GF-D8 (cell line): ENCODE results near the gene BMP7.
"Not testable (repeated sequence)": the region's sequence is repeated elsewhere in the genome, so short reads cannot be mapped to it uniquely, and the experiment has no call there.

Experiments used
- DNase-seq: peaks from one replicate; lab custom pipeline; 2025; lab: John Stamatoyannopoulos, UW

BMP7 gene

DNA sequence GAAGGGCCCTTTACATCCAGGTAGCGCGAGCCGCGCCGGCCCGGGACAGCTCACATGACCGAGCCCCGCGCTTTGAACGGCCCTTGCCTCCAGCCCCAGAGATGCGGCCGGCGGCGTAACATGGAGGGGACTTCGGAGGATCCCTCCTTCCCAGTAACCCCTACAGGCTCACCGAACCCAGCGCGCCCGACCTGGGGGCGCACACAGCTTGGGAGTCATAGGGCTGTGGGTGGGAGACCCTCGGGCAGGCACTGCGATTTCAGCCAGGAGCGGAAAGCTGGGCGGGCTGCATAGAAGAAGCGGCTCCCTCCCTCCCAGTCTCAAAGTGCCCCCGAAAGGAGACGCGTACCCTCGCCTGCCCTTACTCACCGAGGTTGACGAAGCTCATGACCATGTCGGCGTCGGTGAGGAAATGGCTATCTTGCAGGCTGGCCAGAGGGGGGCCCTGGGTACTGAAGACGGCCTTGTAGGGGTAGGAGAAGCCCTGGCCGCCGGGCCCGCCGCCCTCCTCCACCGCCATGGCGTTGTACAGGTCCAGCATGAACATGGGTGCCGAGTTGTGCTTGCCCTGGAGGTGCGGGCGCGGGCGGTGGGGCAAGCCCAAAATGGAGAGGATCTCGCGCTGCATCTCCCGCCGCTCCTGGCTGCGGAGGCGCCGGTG, 975 bp downstream of the BMP7 start:
- no peak for DNase-seq

DNA sequence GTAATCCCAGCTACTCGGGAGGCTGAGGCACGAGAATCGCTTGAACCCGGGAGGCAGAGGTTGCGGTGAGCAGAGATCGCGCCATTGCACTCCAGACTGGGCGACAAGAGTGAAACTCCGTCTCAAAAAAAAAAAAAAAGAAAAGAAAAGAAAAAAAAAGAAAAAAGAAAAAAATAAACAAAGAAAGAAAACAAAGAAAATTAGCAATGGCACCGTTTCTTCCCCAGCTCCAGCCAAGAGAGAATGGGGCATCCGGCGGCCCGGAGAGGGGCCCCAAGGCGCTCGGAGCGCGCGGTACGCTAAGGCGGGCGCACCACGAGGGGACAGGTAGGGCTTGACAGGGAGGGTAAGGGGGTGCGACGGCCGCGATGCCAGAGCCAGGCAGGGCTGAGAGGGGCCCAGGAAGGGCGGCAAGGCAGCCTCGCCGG, 1.5 kb downstream of the BMP7 start:
- not testable (repeated sequence) for DNase-seq

DNA sequence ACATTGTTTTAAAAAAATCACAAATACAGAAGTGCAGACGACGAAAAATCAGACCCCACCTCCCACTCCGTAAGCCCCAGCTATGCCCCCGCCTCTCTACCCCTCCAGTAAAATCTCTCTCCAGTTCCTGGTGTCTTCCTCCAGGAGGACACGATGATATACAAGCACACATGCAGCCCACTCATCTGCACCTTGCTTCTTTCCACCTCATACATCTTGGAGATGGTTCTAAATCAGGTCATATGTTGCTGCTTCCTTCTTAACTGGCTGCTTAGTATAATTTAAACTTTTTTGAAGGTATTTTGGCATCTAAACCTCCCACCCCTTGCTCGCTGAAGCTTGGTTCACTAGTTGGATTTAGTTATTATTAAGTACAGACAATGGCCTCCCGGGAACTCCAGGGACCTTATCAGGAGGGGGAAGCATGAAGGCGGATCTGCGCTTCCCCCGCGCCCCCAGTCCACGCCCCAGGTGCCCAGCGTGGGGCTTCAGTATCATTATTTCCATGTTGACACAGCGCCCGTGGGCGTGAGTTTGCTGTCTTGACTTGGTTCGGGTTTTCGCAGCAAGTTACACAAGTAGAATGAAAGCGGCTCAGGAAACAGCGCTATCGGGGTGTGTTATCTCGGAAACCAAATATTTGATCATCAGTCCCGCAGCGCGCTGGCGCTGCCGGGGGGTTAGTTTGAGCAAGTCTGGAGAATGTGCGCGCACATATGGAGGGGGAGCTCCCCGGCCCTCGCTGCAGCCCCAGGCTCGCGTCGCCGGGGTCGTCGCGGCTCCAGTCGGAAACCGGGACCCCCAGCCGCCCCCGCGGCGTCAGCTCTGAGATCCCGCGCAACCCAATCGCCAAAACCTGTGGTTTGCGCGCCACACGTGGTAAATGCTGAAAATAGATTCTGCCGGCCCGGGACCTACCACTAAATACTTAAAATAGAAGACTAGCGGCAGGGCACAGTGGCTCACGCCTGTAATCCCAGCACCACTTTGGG, 2.3 kb downstream of the BMP7 start:
- no peak for DNase-seq

DNA sequence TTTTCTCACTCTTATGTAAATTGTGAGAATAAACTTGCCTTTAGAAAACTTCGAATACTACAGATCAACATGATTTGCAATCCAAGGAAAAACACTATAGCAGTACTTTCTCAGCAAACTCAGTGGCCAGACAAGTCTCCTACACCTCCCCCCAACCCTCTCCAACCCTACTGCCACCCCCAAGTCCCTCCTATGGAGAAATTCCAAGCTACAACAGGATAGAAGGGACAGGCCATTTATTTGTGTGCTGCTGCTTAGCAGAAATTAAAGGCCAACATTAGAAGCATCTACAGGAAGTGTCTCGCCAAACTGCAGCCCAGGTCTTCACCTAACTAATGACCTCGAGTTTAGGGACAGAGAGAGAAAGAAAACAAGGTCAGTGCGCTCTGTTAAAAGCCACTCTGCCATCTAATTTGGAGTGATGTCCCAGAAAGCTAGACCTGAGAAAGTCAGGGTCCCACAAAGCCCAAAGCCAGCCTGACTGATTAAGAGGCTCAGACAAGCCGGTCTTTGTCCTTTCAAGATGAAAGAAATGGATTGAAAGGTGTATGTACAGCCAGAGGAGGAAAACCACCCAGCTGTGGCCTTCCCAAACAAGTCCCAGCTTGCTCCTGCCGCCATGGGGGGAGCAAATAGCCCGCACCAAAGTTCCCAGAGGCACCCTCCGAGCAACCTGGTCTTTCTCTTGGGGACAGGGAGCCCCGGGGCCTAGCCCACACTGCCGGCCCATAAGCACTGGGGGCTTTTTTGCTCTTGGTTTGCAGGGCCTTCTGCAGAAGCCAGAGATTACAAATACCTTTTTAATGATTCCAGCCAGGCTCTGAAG, 3.4 kb downstream of the BMP7 start:
- no peak for DNase-seq

DNA sequence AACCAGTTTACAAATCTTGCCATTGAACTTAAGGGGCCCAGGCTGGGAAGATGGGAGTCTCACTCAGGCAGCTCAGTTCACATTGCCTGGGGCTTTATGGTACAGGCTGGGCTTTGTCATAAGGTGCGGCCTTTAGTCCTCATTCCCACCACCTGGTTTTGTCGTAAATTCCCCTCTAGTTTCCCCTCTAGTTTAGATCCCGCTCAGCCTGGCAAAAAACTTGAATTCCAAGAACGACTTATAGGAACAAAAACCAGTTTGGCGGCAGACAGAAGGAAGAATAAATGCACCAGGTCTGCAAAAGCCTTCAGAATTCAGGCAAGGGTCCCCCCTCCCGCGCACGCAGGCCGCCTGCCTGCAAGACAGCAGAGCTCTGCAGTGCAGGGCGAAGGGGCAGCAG, 4.1 kb downstream of the BMP7 start:
- DNase-seq, result no peak

DNA sequence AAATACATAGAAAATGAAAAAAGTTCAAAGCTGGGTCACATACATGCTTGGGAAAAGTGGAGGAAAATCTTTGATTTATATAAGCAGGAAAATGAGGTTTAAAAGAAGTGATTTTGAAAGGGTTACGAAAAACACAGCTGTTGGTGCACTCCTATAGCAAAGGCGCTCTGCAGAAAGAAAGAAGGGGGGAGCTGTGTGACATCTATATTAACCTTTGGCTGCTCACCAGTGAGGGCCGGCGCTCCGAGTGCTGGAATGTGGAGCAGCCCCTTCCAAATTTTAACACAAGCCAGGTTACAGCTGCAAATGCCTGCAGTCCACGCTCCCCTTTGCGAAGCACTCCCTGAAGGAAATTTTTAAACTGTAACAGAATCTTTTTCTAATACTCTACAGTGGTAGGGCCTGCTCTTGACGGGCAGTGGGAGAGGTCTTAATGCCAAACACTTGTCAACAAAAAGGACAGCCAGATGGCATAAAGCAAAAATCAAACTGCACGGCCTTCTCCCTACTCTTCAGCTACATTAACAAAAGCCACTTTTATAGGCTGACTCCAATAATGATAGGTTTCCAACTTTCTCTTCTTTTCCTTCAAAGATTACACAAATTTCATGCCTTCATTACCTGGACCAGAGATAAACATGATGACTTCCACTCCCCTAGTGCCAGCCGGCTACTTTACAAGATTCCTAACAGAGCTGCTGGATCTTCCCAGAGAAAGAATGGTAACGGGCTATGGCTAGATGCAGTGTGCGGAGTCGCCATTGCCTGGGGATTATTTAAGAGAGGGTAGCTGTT, 4.8 kb downstream of the BMP7 start:
- DNase-seq, result no peak

DNA sequence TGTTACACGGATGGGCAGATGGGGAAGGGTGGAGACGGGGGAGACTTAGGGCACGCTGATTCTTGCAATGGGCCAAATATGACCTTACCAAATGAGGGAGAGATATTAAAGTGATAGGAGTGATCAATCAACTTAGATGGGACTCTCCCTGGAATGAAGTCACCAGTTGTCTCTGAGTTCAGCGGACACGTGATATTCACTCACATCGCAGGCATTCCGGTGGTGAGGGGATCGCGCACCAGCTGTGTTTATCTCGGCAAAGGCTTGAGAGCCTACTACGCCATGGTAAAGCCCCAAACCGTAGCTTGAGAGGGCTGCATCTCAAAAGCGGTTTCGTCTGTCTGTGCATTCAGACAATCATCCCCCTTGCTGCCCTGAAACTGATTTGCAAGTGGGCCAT, 5.5 kb downstream of the BMP7 start:
- DNase-seq, result no peak

DNA sequence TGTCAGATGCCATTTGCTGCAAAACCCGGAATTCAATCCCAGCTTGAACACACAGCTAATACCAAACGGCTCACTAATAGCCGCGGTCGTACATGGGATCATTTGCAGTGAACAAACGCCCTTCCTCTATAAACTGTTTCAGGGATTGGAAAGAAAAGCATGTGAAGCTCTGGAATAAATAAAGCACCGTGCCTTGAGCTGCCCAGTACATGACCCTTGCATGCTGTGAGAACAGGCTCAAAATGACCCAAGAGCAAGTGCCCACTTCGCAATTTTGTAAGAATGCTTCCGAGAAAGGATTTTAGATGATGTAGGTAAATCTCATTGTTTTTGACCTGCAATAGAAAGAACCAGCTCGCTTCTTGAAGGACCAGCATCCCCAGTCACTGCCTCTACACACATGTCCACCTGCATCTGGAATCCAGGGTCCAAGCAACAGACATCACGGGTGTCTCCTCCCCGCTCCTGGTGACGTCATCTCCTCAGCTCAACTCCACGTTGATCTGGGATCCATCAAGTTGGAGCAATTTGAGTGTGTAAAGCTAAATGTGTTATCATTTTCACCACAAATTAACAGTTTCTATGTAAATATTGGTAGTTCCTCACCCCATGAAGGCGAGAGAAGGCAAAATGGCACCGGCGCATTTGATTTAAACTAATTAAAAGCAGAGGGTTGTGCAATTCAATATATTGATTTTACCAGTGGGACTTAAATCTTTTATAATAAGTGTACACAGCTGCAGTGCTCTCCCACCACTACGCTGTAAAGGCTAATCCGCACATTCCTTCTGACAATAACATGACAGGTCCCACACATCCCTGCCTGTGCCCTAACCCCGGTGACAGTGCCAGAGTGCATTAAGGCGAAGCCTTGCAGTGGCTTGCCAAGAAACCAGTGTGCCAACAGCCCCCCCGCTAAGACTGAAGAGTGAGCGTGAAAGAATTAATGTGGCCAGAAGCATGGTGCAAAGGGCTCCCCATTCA, 6.2 kb downstream of the BMP7 start:
- no peak for DNase-seq

DNA sequence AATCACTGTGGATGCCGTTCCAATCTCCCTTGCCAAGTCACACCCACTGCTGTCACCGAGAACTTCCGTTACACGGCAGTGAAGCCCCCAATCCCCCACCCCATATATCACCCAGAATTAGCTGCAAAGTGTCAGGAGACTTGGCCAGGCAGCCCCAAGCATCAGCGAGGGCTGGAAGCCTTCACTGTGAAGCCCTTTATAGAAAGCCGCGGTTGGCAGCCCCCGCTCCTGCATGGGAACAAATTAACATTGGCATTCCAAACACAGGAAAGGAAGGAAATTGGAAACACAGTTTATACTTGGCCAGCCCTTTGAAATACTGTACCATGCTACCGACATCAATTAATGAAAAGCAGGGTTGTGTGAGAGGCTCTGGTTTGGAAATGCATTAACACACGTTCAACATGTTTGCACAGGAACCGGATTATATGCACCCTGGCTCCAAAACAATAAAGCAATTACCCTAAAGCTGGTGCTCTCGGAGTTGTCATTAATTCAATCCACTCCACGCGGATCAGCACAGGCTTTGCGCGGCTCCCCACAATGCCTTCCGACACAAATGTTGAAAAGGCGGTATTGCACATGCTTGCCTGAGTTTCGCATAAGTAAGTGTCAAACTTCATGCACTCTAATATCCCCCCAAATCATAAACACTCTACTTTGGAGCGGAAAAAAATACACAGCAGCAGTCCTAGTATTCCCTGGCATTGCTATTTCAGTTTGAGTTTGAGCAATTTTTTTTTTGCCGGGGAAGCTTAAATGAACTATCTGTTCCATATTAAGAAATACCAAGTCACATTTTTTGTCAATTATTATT, 7.1 kb downstream of the BMP7 start:
- no peak for DNase-seq

DNA sequence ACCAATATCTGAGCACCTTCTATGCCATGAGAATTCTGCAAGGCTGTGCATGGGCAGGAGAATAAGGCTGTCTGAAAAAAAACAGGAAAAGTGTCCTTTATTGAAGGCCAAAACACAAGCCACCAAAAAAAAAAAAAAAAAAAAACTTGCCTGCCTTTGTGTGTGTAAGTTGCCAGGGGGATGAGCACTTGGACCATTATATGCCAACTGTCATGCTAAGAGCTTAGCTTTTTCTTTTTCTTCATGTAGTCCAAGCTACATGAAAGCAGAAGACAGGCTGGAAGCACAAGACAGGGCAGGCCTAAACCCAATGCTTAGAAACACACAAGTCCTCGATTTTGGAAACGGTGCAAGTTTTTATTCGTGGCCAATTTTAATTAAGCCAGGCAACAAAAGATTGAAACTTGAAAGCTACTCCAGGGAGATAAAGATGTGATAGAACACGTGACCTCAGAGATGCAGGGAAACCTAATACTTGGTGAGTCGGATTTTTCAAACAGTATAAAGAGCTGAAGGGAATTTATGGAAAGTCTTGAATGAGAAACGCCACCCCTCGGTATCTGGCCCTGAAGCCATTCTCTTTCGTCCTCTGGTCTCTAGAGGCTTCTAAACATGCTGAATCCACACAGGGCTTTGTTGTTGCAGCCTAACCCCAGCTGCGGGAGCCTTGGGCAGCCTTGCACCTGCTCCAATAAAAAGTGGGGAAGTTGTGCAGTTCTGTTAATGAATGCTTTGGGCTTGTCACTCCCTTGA, 8.6 kb downstream of the BMP7 start:
- no peak for DNase-seq

DNA sequence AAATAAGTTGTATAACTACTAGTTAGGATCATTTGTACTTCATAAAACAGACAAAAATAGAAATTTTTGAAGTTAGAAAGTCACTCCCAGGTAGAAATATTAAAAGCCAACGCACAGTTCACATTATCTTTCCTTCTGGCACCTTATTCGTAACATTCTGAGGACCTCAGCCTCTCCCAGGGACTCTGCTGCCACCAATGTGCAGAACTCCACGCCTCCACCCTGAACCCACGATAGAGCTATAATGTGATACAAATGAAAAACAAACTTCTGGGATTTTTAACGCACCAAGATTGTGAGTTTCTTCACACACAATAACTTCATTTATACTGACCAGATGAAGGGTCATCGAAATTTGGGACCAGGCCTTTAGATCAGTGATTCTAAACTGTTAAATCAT, 9.5 kb downstream of the BMP7 start:
- DNase-seq, result no peak

DNA sequence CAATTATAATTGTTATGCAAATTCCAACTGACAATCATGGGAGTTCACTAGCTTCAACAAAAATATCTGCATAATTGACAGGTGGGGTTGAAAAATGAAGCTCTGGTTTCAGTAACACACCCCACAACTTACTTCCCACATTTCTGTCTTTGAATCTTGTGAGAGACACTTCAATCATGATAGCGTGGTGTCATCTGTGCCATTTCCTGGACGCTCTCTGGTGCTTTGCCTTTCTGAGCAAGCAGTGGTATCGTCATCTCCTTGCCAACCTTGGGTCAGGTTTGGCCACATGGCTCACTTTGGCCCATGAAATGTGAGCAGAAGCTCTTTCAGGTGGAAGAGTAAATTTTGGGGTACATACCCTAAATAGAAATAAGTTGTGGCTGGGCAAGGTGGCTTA, 10.2 kb downstream of the BMP7 start:
- no peak for DNase-seq

DNA sequence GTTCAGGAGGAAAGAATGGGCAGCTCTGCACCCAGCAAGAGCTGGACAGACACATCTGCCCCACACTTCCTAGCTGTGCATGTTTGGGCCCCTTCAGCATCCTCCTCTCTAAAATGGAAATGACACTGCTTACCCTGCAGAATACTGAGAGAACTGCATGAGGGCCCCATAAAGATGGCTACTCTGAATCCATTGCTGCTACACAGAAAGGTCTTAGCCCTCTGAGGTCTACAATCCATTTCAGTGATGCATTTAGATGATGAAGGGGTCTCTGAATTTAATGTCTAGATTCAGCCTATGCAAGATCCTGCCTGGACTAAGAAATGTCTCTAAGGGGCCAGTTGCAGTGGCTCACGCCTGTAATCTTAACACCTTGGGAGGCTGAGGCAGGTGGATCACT, 11.3 kb downstream of the BMP7 start:
- no peak for DNase-seq

DNA sequence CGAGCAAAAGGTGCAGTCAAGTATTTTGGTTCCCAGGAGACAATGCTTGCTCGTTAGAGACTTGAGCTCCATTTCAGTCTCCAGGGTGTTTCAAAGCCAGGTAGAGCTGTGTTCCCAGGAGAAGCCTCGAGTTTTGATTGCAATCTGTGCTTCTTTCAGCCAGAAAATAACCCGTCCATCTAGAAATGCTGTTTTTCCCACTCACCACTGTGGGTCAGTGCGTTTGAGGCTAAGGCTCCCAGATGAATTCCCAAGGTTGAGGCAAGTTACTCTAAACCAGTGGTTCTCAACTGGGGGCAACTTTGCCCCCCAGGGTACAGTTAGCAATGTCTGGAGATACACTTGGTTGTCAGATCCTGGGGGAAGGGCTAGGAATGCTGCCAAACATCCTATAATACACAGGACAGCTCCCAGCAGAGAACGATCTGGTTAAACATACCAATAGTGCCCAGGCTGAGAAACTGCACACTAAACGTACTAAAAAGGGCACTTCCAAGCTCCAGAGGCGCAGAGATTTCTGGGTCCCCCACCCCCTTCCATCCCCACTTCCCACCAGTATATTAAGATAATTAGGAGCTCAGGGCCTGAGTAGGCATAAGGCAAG, 13.8 kb downstream of the BMP7 start:
- DNase-seq, result no peak

DNA sequence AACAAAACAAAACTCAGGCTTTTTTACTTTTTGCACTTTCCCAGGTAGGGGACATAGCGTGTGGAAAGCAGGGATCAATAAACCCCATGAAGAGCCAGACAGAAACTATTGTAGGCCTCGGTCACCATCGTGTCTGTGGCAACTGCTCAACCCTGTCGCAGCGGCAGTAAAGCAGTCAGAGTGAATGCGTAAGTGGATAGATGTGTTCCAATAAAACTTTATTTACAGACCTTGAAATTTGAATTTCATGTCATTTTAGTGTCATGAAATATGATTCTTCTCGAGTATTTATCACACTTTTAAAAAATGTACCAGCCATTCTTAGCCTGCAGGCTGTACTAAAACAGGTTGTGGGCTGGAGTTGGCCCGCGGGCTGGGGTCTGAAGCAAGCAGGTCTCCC, 14.5 kb downstream of the BMP7 start:
- no peak for DNase-seq

DNA sequence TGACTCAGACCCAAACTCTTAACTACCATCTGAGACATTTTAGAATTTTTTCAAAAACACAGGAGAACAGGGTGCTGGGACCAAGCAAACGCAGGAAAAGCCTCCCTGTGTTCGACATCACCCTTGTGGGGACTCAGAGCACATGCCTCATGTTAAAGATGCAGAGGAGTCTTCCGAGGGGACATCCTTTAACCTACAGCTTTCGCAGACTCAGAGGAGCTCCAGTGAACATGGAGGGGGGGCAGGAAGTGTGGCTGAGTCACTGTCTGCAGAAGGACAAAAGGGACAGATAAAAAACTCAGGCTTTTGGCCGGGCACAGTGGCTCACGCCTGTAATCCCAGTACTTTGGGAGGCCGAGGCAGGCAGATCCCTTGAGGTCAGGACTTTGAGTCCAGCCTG, 15.1 kb downstream of the BMP7 start:
- DNase-seq, result no peak

DNA sequence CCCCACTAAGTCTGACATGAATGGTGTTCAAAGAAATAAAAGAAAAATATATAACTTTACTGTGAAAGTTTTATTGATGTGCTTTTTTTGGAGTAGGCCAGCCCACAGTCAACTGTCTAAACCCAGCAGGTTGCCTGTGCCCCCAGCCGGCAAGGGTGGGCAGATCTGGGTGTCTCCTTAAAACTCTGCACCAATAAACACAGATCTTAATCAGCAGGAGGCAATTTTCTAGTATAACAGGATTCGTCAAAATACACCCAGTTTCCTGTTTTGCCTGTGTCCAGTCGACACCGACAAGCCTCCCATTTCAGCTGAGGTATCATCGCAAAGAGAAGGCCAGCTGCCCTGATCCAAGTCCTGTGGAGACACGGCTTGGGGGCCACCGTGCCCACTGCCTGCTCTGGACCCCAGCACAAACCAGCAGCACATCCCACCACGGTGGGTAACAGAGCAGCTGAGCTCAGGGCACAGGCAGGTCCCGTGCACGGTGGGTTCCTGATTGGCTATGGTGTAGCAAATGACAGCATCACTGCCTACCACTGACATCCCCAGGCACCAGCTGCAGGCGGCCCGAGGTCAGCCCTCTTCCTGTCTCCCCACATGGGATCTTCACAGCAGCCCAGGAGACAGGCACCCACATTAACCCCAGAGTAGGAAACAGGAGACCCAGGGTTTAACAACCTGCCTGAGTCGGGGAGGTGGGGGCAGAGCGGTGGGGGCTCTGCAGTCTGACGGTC, 15.7 kb downstream of the BMP7 start:
- DNase-seq, result no peak

DNA sequence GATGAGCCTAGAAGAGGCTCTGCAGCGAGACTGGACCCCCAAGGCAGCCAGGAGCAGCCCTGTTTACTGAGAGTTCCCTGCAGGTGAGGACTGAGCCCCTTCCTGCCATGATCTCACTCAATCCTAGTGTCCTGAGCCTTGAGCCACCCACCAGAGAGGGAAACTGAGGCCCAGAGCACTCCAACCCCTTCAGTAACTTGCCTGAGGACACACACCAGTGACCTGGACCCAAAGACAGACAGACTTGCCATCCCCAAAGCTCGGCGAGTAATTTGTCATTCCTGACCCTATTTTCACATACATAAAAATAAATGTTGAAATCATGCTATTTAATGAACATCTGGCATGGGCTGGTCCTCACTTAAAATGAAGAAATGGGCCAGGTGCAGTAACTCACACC, 16.7 kb downstream of the BMP7 start:
- no peak for DNase-seq
